Ascending aorta (tissue), 2 donors: ENCODE results near the gene IGDCC3. TPM values are rescaled to one million over a fixed set of nuclear protein-coding genes. Genes with fewer than 3 reads are reported as not detected.
A peak's percentile ranks its signal among the peaks of the same experiment; 100 is the strongest.

Experiments
- DNase-seq, 2 donors: peaks; one replicate each; pipeline ENCODE4 v3.0.0-alpha.2; 2019; ENCODE audit warnings: low spot score in 2 of 2
- H3K27ac ChIP-seq, 2 donors: fragments of 200-600 bp; sonication (generic); one replicate each; pipeline ENCODE4 v1.5.1; 2016 to 2017; ENCODE audit warnings: mild to moderate bottlenecking in 1 of 2
- H3K27me3 ChIP-seq: fragments of 200-600 bp; sonication (generic); one replicate; pipeline ENCODE4 v1.5.1; 2017
- H3K36me3 ChIP-seq, 2 donors: fragments of 200-600 bp; sonication (generic); one replicate each; pipeline ENCODE4 v1.5.1; 2016
- H3K4me1 ChIP-seq, 2 donors: fragments of 200-600 bp; sonication (generic); one replicate each; pipeline ENCODE4 v1.5.1; 2016 to 2017; ENCODE audit warnings: mild to moderate bottlenecking in 1 of 2
- H3K4me3 ChIP-seq, 2 donors: fragments of 200-600 bp; sonication (generic); one replicate each; pipeline ENCODE4 v1.5.1; 2016 to 2017; ENCODE audit warnings: mild to moderate bottlenecking in 1 of 2
- H3K9me3 ChIP-seq, 2 donors: fragments of 200-600 bp; sonication (generic); one replicate each; pipeline ENCODE4 v1.5.1; 2016
- CTCF ChIP-seq, 3 experiments: fragments of 200-600 bp in 2 of 3; fragments of 450-650 bp in 1 of 3; sonication (generic) in 2 of 3; IDR thresholded peaks; one replicate each; pipeline ENCODE4 v1.5.1; 2016 to 2019; ENCODE audit warnings: antibody characterized with exemption in 3 of 3, mild to moderate bottlenecking in 1 of 3, moderate library complexity in 1 of 3
- intact Hi-C: fragments of 100-400 bp; cut with DNase I; formaldehyde crosslinking; loops from one replicate; pipeline ENCODE4 v1.15.1; 2023
- total RNA-seq: library from RNA; depleted of rRNA; stranded (reverse); fragments of >200 nt; gene quantifications from one replicate; pipeline ENCODE4 v1.1.0, GENCODE V29; 2016

IGDCC3 gene
- total RNA-seq, 1 donor from 2014 or later: not detected

DNA sequence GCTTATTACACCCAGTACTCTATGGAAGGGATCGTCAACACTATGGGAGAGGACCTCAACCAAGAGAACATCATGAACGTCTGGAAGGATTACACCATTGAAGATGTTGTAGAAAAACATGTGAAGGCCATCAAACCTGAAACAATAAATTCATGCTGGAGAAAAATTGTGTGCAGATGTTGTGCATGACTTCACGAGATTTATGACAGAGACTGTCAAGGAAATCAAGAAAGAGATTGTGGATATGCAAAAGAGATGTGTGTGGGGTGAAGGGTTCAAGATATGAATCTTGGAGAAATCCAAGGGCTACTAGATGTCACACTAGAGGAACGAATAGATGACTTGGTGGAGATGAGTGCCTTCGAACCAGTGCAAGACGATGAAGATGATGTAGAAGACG lies 87.6 kb downstream of the IGDCC3 start:
- no peak for TF ChIP-seq CTCF (IDR thresholded peaks at IDR 0.05)

DNA sequence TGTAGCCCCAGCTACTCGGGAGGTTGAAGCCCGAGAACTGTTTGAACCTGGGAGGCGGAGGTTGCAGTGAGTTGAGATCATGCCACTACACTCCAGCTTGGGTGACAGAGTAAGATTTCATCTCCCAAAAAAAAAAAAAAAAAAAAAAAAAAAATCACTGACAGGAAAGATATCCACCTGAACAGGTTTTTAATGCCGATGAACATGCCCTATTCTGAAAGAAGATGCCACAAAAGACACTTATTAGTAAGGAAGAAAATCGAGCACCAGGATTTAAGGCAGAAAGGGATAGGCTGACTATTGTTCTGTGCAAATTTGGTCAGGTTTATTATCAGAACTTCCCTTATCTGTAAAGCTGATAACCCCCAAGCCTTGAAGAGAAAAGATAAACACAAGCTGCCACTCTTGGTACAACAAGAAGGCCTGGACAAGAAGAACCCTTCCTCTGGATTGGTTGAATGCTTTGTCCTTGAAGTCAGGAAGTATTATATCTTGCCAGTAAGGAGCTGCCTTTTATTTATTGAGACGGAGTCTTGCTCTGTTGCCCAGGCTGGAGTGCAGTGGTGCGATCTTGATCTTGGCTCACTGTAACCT lies 88.4 kb downstream of the IGDCC3 start:
- no peaks in the 10 kb centered on the region for H3K36me3 ChIP-seq
- intact Hi-C loops: loop anchor here (5.0 to 10.0 kb wide), 2 partner anchors 323 to 445 kb away; partner anchors contain the start of genes INTS14 and PLEKHO2
- peaks cover 0 to 13% of the 10 kb centered on the region in 2 donors for H3K4me1 ChIP-seq
- no peak overlapping the region for H3K27ac ChIP-seq
- H3K9me3 ChIP-seq: no peaks in the 10 kb centered on the region
- no peak for TF ChIP-seq CTCF (IDR thresholded peaks at IDR 0.05)
- no peak overlapping the region for H3K4me3 ChIP-seq
- DNase-seq: no peak
- no peaks in the 10 kb centered on the region for H3K27me3 ChIP-seq

More for the DNA sequence above, 87.6 kb downstream of the IGDCC3 start:
- H3K9me3 ChIP-seq: no peaks in the 10 kb centered on the region
- no peak for DNase-seq
- no peak overlapping the region for H3K27ac ChIP-seq
- no peak overlapping the region for H3K4me3 ChIP-seq
- no peaks in the 10 kb centered on the region for H3K36me3 ChIP-seq
- no peaks in the 10 kb centered on the region for H3K27me3 ChIP-seq
- H3K4me1 ChIP-seq: peaks cover 0 to 12% of the 10 kb centered on the region in 2 donors
- intact Hi-C loops: no loop called here

GRCh38 chr15:65287520-65287855 lies 90.3 kb downstream of the IGDCC3 start:
- H3K27me3 ChIP-seq: no peaks in the 10 kb centered on the region
- no peaks in the 10 kb centered on the region for H3K36me3 ChIP-seq
- H3K9me3 ChIP-seq: no peaks in the 10 kb centered on the region
- H3K4me1 ChIP-seq: peaks cover 0 to 19% of the 10 kb centered on the region in 2 donors
- H3K27ac ChIP-seq: peak overlapping the region; percentile 87 to 92
- no peak for TF ChIP-seq CTCF (IDR thresholded peaks at IDR 0.05)
- no peak for DNase-seq
- peak overlapping the region in 1 of 2 donors; percentile 85 for H3K4me3 ChIP-seq
- intact Hi-C loops: loop anchor here (1.0 to 10.0 kb wide), 4 partner anchors 8 to 443 kb away; partner anchors contain the start of genes CLPX, INTS14 and PLEKHO2

GRCh38 chr15:65286704-65287519 lies 90.9 kb downstream of the IGDCC3 start, which contains the start of gene PARP16:
PARP16 (minus strand) TSS chr15:65286883; CDS start chr15:65286426, 457 bp downstream.
- Histone ChIP-seq H3K27ac (peak within 1 kb of the TSS; percentile 87 to 92), H3K4me3 (peak within 1 kb of the TSS; percentile 85 to 95), H3K36me3 (no peaks in the 10 kb centered on the region), H3K4me1 (peaks cover 0 to 19% of the 10 kb centered on the region in 2 donors), H3K27me3 (no peaks in the 10 kb centered on the region), H3K9me3 (no peaks in the 10 kb centered on the region)
- TF ChIP-seq CTCF (IDR thresholded peaks at IDR 0.05): peak; percentile 33 to 62 (median 52)
- intact Hi-C loops: loop anchor here (1.0 to 10.0 kb wide), 4 partner anchors 8 to 442 kb away; partner anchors contain the start of genes CLPX, INTS14 and PLEKHO2
- peak; percentile 76 to 95 for DNase-seq

GRCh38 chr15:65286069-65286703 lies 91.6 kb downstream of the IGDCC3 start:
- no peaks in the 10 kb centered on the region for H3K9me3 ChIP-seq
- intact Hi-C loops: loop anchor here (2.0 to 10.0 kb wide), 3 partner anchors 101 to 441 kb away; partner anchors contain the start of genes CLPX, INTS14 and PLEKHO2
- peaks cover 0 to 19% of the 10 kb centered on the region in 2 donors for H3K4me1 ChIP-seq
- H3K27ac ChIP-seq: peak overlapping the region; percentile 87 to 92
- peak in 1 of 2 donors; percentile 73 for DNase-seq
- no peak for TF ChIP-seq CTCF (IDR thresholded peaks at IDR 0.05)
- no peaks in the 10 kb centered on the region for H3K36me3 ChIP-seq
- no peaks in the 10 kb centered on the region for H3K27me3 ChIP-seq
- H3K4me3 ChIP-seq: peak overlapping the region; percentile 85 to 95
